KG1 (cell line): ENCODE data around the gene PCDHGA3.
"Not testable (repeated sequence)": the region's sequence is repeated elsewhere in the genome, so short reads cannot be mapped to it uniquely, and the experiment has no call there.

Experiments used
- DNase-seq: peaks from one replicate; lab custom pipeline; 2025; lab: John Stamatoyannopoulos, UW

Gene PCDHGA3

DNA sequence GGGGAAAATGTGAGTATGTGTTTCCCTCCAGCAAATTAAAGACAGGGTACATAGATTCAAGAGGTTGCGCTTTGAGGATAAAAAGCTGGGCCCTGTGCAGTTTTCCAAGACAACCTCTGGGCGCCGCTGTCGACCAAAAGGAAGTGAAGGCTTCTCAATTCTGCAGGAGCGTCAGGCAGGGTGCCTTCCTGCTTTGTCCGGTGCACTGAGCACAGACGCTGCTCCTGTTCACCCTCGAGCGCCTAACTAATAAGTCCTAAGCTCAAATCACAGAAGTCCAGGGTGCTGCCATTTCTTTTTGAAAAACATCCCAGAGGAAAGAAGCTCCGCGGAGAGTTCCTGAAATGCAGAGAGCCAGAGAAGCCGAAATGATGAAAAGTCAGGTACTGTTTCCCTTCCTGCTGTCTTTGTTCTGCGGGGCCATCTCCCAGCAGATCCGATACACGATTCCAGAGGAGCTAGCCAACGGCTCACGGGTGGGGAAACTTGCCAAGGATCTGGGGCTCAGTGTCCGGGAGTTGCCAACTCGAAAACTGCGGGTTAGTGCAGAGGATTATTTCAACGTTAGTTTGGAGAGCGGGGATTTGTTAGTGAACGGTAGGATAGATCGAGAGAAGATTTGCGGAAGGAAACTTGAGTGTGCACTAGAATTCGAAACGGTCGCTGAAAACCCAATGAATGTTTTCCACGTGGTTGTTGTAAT is 6.4 kb downstream of the PCDHGA3 start, which contains the start of gene PCDHGB1:
TSS of gene PCDHGB1 (plus strand) at position 183 of the 703 bp plus-strand sequence. CDS start at position 345, 162 bp downstream.
- no peak for DNase-seq

DNA sequence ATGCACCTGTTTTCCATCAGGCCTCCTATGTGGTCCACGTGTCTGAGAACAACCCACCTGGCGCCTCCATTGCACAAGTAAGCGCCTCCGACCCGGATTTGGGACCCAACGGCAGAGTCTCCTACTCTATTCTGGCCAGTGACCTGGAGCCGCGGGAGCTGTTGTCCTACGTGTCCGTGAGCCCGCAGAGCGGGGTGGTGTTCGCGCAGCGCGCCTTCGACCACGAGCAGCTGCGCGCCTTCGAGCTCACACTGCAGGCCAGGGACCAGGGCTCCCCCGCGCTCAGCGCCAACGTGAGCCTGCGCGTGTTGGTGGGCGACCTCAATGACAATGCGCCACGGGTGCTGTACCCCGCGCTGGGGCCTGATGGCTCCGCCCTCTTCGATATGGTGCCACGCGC is 8.0 kb downstream of the PCDHGA3 start:
- no peak for DNase-seq

DNA sequence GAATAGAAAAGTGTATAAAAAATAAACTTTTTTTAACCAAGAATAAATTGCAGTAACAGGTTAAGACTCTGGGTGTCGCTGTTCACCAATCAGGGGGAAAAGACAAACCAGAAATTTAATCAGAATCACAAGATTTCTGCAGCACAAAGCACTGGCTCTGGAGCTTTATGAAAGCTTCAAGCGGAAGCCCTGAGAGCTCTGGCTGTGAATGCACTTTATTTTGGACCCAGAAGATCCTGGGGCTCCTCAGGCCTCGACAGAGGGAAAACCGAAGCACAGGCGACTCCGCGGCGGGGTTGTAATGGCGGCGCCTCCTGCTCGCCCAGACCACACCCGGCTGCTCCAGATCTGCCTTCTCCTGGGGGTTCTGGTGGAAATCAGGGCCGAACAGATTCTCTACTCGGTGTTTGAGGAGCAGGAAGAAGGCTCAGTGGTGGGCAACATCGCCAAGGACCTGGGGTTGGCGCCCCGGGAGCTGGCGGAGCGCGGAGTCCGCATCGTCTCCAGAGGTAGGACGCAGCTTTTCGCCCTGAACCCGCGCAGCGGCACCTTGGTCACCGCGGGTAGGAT is 11.4 kb downstream of the PCDHGA3 start, which contains the start of gene PCDHGA4:
TSS of gene PCDHGA4 (plus strand) at position 122 of the 570 bp plus-strand sequence. CDS start at position 209, 87 bp downstream.
- no peak for DNase-seq

DNA sequence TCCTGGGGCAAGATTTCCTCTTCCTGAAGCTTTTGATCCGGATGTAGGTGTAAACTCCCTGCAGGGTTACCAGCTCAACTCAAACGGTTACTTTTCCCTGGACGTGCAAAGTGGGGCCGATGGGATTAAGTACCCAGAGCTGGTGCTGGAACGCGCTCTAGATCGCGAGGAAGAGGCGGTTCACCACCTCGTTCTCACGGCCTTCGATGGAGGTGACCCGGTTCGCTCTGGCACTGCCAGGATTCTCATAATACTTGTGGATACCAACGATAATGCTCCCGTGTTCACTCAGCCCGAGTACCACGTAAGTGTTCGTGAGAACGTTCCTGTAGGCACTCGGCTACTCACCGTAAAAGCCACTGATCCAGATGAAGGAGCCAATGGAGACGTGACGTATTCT is 12.0 kb downstream of the PCDHGA3 start:
- DNase-seq = no peak

DNA sequence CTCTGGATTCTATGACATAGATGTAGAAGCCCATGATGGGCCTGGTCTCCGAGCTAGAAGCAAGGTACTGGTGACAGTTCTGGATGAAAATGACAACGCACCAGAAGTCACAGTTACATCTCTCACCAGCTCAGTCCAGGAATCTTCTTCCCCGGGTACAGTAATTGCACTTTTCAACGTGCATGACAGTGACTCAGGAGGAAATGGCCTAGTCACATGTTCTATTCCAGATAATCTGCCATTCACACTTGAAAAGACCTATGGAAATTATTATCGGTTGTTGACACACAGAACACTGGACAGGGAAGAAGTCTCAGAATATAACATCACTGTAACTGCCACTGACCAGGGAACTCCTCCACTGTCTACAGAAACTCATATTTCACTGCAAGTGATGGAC is 12.5 kb downstream of the PCDHGA3 start:
- DNase-seq = no peak

DNA sequence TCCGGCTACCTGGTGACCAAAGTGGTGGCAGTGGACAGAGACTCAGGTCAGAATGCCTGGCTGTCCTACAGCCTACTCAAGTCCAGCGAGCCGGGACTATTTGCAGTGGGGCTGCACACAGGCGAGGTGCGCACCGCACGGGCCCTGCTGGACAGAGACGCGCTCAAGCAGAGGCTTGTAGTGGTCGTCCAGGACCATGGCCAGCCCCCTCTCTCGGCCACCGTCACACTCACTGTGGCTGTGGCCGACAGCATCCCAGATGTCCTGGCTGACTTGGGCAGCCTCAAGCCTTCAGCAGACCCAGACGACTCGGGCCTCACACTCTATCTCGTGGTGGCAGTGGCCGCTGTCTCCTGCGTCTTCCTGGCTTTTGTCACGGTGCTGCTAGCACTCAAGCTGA is 13.3 kb downstream of the PCDHGA3 start:
- no peak for DNase-seq

DNA sequence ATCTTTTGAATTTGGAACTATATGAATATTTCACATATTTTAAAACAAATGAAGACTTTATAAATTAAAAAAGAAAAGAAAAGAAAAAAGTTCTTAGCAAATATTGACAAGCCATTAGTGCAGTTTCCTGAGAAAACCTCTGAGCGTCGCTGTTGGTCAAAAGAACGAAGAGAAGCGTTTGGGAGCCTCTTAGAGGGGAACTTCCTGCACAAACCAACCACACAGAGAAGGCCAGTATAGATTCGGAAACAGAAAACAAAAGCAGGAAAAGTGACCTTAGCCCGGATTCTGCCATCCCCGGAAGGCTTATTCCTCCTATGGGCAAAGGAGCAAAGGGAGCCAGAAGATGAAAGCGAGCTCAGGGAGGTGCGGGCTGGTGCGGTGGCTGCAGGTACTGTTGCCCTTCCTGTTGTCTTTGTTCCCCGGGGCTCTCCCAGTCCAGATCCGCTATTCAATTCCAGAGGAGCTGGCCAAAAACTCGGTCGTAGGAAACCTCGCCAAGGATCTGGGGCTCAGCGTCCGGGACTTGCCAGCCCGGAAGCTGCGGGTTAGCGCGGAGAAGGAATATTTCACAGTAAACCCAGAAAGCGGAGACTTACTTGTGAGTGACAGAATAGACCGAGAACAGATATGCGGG is 16.3 kb downstream of the PCDHGA3 start, which contains the start of gene PCDHGB2:
TSS of gene PCDHGB2 (plus strand) at position 205 of the 637 bp plus-strand sequence. CDS start at position 347, 142 bp downstream.
- no peak for DNase-seq

DNA sequence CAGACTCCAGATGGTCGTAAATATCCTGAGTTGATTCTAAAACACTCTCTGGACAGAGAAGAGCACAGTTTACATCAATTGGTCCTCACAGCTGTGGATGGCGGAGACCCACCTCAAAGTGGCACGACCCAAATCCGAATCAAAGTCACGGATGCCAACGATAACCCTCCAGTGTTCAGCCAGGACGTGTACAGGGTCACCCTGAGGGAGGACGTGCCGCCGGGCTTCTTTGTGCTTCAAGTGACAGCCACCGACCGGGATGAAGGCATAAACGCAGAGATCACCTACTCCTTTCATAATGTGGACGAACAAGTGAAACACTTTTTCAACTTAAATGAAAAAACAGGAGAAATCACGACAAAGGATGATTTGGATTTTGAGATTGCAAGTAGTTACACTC is 17.1 kb downstream of the PCDHGA3 start:
- no peak for DNase-seq

DNA sequence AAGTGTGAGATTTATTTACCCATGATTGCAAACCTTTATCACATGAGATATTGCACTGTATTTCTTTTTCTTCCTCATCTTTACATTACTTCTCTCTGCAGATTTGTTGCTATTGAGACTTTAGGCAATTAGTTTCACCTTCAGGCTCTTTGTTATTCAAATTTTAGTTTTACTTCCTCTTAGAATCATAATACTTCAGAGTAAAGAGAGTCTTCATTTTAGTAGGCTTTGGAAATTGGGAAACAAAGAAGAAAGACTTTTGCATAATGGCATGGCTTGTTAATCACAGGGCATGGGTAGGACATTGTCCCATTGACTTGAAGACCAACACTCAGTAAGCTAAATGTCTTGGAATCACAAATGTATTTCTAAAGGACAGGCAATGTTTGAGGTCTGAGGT is 19.1 kb downstream of the PCDHGA3 start:
- DNase-seq = no peak

DNA sequence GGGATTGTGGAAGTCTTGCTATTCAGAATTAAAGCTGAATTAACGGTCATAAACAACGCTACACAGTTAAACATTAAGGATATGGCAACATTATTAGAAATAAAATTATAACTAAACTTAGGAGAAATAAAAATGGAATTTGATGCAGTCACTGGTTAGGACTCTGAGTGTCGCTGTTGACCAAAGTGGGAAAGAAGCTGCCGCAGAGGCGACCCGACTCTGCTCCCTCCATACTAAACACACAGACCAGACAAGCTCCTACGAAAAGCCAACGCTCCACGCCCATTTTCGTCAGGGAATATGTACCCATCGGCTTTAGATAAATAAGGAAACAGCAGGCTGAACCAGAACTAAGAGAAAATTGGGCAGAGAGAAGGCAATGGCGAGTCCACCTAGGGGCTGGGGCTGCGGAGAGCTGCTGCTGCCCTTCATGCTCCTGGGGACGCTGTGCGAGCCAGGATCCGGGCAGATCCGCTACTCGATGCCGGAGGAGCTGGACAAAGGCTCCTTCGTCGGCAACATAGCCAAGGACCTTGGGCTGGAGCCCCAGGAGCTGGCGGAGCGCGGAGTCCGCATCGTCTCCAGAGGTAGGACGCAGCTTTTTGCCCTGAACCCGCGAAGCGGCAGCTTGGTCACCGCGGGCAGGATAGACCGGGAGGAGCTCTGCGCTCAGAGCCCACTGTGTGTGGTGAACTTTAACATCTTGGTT is 20.5 kb downstream of the PCDHGA3 start, which contains the start of gene PCDHGA5:
TSS of gene PCDHGA5 (plus strand) at position 211 of the 709 bp plus-strand sequence. CDS start at position 380, 169 bp downstream.
- no peak for DNase-seq

DNA sequence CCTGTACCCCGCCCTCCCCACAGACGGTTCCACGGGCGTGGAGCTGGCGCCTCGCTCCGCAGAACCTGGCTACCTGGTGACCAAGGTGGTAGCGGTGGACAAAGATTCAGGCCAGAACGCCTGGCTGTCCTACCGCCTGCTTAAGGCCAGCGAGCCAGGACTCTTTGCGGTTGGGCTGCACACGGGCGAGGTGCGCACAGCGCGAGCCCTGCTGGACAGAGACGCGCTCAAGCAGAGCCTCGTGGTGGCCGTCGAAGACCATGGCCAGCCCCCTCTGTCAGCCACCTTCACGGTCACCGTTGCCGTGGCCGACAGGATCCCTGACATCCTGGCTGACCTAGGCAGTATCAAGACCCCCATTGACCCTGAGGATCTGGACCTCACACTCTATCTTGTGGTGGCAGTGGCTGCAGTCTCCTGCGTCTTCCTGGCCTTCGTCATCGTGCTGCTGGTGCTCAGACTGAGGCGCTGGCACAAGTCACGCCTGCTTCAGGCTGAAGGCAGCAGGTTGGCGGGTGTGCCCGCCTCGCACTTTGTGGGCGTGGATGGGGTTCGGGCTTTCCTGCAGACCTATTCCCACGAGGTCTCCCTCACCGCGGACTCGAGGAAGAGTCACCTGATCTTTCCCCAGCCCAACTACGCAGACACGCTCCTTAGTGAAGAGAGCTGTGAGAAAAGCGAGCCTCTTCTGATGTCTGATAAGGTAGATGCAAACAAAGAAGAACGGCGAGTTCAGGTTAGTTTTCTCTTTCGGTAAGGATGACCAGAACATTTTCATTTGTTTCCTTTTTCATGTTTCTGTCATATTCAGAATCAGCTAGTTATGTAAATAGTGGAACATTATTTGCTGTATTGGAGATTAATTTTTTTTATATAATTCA is 22.6 kb downstream of the PCDHGA3 start:
- DNase-seq = no peak

DNA sequence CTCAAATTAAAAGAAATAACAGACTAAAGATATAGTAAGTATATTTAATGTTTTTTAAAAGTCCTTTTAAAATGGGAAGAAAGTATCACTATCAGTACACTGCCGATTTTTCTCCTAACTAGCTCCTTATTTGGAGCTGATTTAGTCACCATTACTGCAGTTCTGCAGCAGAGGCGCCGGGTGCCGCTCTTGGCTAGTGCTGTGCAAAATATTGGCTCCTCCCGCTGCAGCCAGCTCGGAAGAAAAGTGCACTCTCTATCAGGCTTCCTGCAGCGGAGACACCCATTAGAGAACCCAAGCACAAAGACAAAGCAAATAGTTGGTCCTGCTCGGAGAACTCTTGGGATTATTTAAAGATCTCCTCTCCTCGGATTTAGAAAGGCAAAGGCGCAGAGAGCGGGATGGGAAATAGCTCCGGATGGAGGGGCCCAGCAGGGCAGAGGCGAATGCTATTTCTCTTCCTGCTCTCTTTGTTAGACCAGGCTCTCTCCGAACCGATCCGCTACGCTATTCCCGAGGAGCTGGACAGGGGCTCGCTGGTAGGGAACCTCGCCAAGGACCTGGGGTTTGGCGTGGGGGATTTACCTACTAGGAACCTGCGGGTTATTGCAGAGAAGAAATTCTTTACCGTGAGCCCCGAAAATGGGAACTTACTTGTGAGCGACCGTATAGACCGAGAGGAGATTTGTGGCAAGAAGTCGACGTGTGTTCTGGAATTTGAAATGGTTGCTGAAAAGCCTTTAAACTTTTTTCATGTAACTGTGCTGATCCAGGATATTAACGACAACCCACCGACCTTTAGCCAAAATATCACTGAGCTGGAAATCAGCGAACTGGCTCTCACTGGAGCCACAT is 26.6 kb downstream of the PCDHGA3 start, which contains the start of gene PCDHGB3:
TSS of gene PCDHGB3 (plus strand) at position 249 of the 855 bp plus-strand sequence. CDS start at position 402, 153 bp downstream.
- no peak for DNase-seq

DNA sequence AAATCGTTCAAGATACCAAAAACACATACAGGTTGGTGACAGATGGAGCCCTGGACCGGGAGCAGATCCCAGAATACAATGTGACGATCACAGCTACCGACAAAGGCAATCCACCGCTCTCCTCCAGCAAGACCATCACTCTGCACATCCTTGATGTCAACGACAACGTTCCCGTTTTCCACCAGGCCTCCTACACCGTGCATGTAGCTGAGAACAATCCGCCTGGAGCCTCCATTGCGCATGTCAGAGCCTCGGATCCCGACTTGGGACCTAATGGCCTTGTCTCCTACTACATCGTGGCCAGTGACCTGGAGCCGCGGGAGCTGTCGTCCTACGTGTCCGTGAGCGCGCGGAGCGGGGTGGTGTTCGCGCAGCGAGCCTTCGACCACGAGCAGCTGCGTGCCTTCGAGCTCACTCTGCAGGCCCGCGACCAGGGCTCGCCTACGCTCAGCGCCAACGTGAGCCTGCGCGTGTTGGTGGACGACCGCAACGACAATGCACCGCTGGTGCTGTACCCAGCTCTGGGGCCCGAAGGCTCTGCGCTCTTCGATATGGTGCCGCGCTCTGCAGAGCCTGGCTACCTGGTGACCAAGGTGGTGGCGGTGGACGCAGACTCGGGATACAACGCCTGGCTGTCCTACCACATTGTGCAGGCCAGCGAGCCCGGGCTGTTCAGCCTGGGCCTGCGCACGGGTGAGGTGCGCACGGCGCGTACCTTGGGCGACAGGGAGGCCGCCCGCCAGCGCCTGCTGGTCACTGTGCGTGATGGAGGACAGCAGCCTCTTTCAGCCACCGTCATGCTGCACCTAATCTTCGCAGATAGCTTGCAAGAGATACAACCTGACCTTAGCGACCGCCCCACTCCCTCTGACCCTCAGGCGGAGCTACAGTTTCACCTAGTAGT is 28.2 kb downstream of the PCDHGA3 start:
- DNase-seq = no peak

DNA sequence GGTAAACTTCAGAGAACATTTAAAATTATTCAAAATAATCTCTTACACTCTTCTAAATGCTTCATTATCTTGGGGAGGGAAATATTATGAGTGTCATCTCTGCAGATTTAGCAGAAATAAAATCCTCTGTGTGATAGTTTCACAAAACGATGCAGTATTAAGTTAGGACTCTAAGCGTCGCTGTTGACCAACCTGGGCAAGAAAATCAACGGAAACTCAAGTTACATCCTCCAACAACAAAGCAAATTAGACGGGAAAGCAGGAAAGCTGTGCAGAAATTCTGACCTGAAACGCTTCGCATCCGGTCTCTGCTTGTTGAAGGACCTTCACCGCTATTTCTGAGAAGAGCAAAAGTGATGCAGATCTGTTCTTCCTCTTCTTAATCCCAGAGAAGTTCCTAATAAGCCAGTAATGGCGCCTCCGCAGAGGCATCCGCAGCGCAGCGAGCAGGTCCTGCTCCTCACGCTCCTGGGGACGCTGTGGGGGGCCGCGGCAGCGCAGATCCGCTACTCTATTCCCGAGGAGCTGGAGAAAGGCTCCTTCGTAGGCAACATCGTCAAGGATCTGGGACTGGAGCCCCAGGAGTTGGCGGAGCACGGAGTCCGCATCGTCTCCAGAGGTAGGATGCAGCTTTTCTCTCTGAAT is 30.2 kb downstream of the PCDHGA3 start, which contains the start of gene PCDHGA6:
TSS of gene PCDHGA6 (plus strand) at position 219 of the 645 bp plus-strand sequence. CDS start at position 412, 193 bp downstream.
- no peak for DNase-seq

DNA sequence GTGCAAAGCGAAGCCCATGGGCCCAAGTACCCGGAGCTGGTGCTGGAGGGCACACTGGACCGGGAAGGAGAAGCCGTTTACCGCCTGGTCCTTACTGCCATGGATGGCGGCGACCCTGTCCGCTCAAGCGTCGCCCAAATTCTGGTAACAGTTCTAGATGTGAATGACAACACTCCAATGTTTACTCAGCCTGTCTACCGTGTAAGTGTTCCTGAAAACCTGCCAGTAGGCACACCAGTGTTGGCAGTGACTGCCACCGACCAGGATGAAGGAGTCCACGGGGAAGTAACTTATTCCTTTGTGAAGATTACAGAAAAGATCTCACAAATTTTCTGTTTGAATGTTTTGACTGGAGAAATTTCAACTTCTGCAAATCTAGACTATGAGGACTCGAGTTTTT is 31.0 kb downstream of the PCDHGA3 start:
- DNase-seq = no peak

DNA sequence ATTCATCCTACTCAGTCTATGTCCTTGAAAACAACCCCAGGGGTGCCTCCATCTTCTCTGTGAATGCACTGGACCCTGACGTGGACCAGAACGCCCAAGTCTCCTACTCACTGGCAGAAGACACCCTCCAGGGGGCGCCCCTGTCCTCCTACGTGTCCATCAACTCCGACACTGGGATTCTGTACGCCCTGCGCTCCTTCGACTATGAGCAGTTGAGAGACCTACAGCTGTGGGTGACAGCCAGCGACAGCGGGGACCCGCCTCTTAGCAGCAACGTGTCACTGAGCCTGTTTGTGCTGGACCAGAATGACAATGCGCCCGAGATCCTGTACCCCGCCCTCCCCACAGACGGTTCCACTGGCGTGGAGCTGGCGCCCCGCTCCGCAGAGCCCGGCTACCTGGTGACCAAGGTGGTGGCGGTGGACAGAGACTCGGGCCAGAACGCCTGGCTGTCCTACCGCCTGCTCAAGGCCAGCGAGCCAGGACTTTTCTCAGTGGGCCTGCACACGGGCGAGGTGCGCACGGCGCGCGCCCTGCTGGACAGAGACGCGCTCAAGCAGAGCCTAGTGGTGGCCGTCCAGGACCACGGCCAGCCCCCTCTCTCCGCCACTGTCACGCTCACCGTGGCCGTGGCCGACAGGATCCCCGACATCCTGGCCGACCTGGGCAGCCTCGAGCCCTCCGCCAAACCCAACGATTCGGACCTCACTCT is 32.0 kb downstream of the PCDHGA3 start:
- not testable (repeated sequence) for DNase-seq

DNA sequence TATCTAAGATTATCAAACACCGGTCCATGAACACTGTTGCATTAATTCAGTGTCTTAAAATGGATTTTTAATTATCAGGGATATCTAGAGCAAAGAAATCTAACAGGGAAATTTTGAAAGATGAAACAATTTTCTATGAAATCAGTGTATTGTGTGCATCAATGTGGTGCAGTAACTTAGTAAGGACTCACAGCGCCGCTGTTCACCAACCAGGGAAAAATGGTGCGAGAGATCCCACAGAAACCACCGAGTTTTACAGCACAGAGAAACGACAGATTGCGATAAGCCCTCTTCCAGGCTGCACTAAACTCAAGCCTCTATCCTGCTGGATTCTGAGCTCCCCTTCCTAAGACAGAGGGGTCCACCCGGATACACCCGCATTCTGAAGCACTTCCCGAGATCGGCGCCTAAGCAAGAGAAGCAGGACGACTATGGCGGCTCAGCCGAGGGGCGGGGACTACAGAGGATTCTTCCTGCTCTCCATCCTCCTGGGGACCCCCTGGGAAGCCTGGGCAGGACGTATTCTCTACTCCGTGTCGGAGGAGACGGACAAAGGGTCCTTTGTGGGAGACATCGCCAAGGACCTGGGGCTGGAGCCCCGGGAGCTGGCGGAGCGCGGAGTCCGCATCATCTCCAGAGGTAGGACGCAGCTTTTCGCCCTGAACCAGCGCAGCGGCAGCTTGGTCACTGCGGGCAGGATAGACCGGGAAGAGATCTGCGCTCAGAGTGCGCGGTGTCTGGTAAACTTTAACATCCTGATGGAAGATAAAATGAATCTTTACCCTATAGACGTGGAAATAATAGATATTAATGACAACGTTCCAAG is 39.1 kb downstream of the PCDHGA3 start, which contains the start of gene PCDHGA7:
TSS of gene PCDHGA7 (plus strand) at position 274 of the 826 bp plus-strand sequence. CDS start at position 432, 158 bp downstream.
- DNase-seq = no peak
